Measurements from ENCODE around the gene ABTB2. TPM values are rescaled to one million over a fixed set of nuclear protein-coding genes. Genes with fewer than 3 reads are reported as not detected.
A peak's percentile ranks its signal among the peaks of the same experiment; 100 is the strongest.

The ABTB2 gene
- polyA plus RNA-seq, 1 of the 3 experiments (the other 2 are of a cell fraction) = 7.8 TPM

GRCh38 chr11:34251589-34251980 lies 106.2 kb downstream of the ABTB2 start:
- Histone ChIP-seq H3K27me3 (ENCODE audit: insufficient read depth) (no peaks in the 10 kb centered on the region), H3K36me3 (replicated peaks in 1 of 2; ENCODE audit: control insufficient read depth in 1 of 2, insufficient read depth in 2 of 2, low read length in 1 of 2) (no peaks in the 10 kb centered on the region), H3F3A (replicated peaks; ENCODE audit: insufficient read depth) (peaks cover 20% of the 10 kb centered on the region), H2AFZ (ENCODE audit: low read depth) (peak overlapping the region; percentile 46; the same call in 1 of the 2 replicates), H4K20me1 (ENCODE audit: insufficient read depth) (no peaks in the 10 kb centered on the region), H3K9me2 (no peaks in the 10 kb centered on the region), H3K9me3 (no peaks in the 10 kb centered on the region), H3K4me1 (ENCODE audit: control insufficient read depth in 1 of 2, insufficient read depth in 2 of 2, low read depth in 1 of 2, low read length in 1 of 2) (peaks cover 17 to 22% of the 10 kb centered on the region in 2 experiments; a peak in 2 of 4 replicates), H3K4me2 (peak overlapping the region; percentile 71), H3K27ac (ENCODE audit: low read depth in 2 of 2, low read length in 1 of 2) (peak overlapping the region; percentile 35 to 63), H3K9ac (peak overlapping the region; percentile 23; the same call in 1 of the 2 replicates), H3K79me2 (ENCODE audit: insufficient read depth) (no peaks in the 10 kb centered on the region), H3K4me3 (ENCODE audit: low read depth in 2 of 2, low read length in 1 of 2) (peak overlapping the region in 1 of 2 experiments; percentile 14; a peak in 2 of 4 replicates)
- no peak for DNase-seq
- ChIA-PET CTCF (interaction anchor here (0.8 to 1.6 kb wide), 6 partner anchors 13 to 261 kb away, joined by 3 to 9 read pairs (median 4); partner anchors contain the start of gene ELF5), POLR2A (interaction anchor here (0.9 kb wide), 1 partner anchor 106 kb away, joined by 3 read pairs; no protein-coding TSS in a partner anchor)
- 43% methylated on average over 3 of the region's 3 CpGs for WGBS (ENCODE audit: low lambda C conversion rate)
- TF ChIP-seq CTCF (IDR thresholded peaks at IDR 0.05) = no peak
- TF ChIP-seq RCOR1 (IDR thresholded peaks at IDR 0.05; ENCODE audit: low read length) = no peak
- no peak for TF ChIP-seq NRF1 (IDR thresholded peaks at IDR 0.05; ENCODE audit: low read depth, low read length)
- TF ChIP-seq JUND (IDR thresholded peaks at IDR 0.05) = peak; percentile 28
- TF ChIP-seq TEAD4 (IDR thresholded peaks at IDR 0.05; ENCODE audit: borderline replicate concordance, insufficient read depth) = no peak
- TF ChIP-seq FOSL2 (IDR thresholded peaks at IDR 0.05; ENCODE audit: borderline replicate concordance, low read depth) = 0 out of 2 replicates have a peak, but pooled peaks have one; percentile 37
- no peak for TF ChIP-seq MEF2A (IDR thresholded peaks at IDR 0.05; ENCODE audit: borderline replicate concordance, low read depth)
- TF ChIP-seq USF1 (IDR thresholded peaks at IDR 0.05; ENCODE audit: borderline replicate concordance, low read depth) = no peak
- no peak for TF ChIP-seq MXI1 (IDR thresholded peaks at IDR 0.05; ENCODE audit: low read depth, low read length)
- no peak for TF ChIP-seq RXRA (IDR thresholded peaks at IDR 0.05; ENCODE audit: borderline replicate concordance, low read depth)

- Histone ChIP-seq H3K4me1 (ENCODE audit: control insufficient read depth in 1 of 2, insufficient read depth in 2 of 2, low read depth in 1 of 2, low read length in 1 of 2) (peaks cover 17 to 22% of the 10 kb centered on the region in 2 experiments; a peak in 2 of 4 replicates), H2AFZ (ENCODE audit: low read depth) (peak overlapping the region; percentile 46; the same call in 1 of the 2 replicates), H3K27me3 (ENCODE audit: insufficient read depth) (no peaks in the 10 kb centered on the region), H3K4me3 (ENCODE audit: low read depth in 2 of 2, low read length in 1 of 2) (peak overlapping the region; percentile 2 to 14; a peak in 3 of 4 replicates), H3K79me2 (ENCODE audit: insufficient read depth) (no peaks in the 10 kb centered on the region), H3K27ac (ENCODE audit: low read depth in 2 of 2, low read length in 1 of 2) (peak overlapping the region; percentile 35 to 63), H3K9ac (peak overlapping the region; percentile 23; the same call in 1 of the 2 replicates), H3K4me2 (peak overlapping the region; percentile 71), H3K36me3 (replicated peaks in 1 of 2; ENCODE audit: control insufficient read depth in 1 of 2, insufficient read depth in 2 of 2, low read length in 1 of 2) (no peaks in the 10 kb centered on the region), H3F3A (replicated peaks; ENCODE audit: insufficient read depth) (peaks cover 20% of the 10 kb centered on the region), H3K9me3 (no peaks in the 10 kb centered on the region), H3K9me2 (no peaks in the 10 kb centered on the region), H4K20me1 (ENCODE audit: insufficient read depth) (no peaks in the 10 kb centered on the region)
- POLR2A ChIA-PET = interaction anchor here (0.9 kb wide), 1 partner anchor 106 kb away, joined by 3 read pairs; no protein-coding TSS in a partner anchor
- CTCF ChIA-PET = interaction anchor here (0.8 to 1.8 kb wide), 7 partner anchors 16 to 341 kb away, joined by 3 to 9 read pairs (median 3); partner anchors contain the start of gene ELF5
- 48% methylated on average over 9 of the region's 10 CpGs for WGBS (ENCODE audit: low lambda C conversion rate)
- peak; percentile 57 for DNase-seq
- TF ChIP-seq TAF1 (IDR thresholded peaks at IDR 0.05; ENCODE audit: borderline replicate concordance, low read depth, low read length) = no peak
- TF ChIP-seq TCF12 (IDR thresholded peaks at IDR 0.05) = 0 out of 2 replicates have a peak, but pooled peaks have one; percentile 12
- TF ChIP-seq PBX3 (IDR thresholded peaks at IDR 0.05) = peak; percentile 95
- TF ChIP-seq MAX (IDR thresholded peaks at IDR 0.05; ENCODE audit: low read depth) = no peak
- TF ChIP-seq USF1 (IDR thresholded peaks at IDR 0.05; ENCODE audit: borderline replicate concordance, low read depth) = no peak
- TF ChIP-seq RFX5 (IDR thresholded peaks at IDR 0.05; ENCODE audit: low read length) = no peak
- TF ChIP-seq CHD2 (IDR thresholded peaks at IDR 0.05; ENCODE audit: low read length, partially characterized antibody) = no peak
- TF ChIP-seq MEF2A (IDR thresholded peaks at IDR 0.05; ENCODE audit: borderline replicate concordance, low read depth) = no peak
- TF ChIP-seq JUND (IDR thresholded peaks at IDR 0.05) = no peak
- TF ChIP-seq EP300 (IDR thresholded peaks at IDR 0.05; ENCODE audit: borderline replicate concordance in 1 of 2, low read depth in 1 of 2, low read length in 1 of 2) = no peak
- TF ChIP-seq ZBTB33 (IDR thresholded peaks at IDR 0.05; ENCODE audit: borderline replicate concordance, low read depth) = no peak
These were observed 106.8 kb downstream of the ABTB2 start for GRCh38 chr11:34250732-34251588.

Measured in SK-N-SH (cell line).